K562 (cell line): ENCODE data around the gene RELA. TPM values are rescaled to one million over a fixed set of nuclear protein-coding genes. Genes with fewer than 3 reads are reported as not detected.

Experiments
- ASH1L ChIP-seq: fragments of 450-650 bp; IDR thresholded peaks from 2 replicates; pipeline ENCODE4 v1.6.1; 2018; ENCODE audit warnings: borderline replicate concordance, mild to moderate bottlenecking, low read depth; ENCODE audit not compliant: partially characterized antibody
- BCOR ChIP-seq: fragments of 450-650 bp; IDR thresholded peaks from 2 replicates; pipeline ENCODE4 v1.6.1; 2016
- COPS2 ChIP-seq: fragments of 450-650 bp; conservative IDR thresholded peaks from 2 replicates; pipeline ENCODE4 v1.6.1; 2016; ENCODE audit warnings: mild to moderate bottlenecking, moderate library complexity
- GABPA ChIP-seq: fragments of 200-800 bp; sonication (Bioruptor generic); conservative IDR thresholded peaks from 2 replicates; pipeline ENCODE4 v1.6.1; 2016; ENCODE audit warnings: low read depth, missing genetic modification characterization, missing compliant biosample characterization
- IRF2 ChIP-seq: sonication (generic); formaldehyde crosslinking; IDR thresholded peaks from 2 replicates; pipeline ENCODE4 v1.8.1; 2022; ENCODE audit warnings: mild to moderate bottlenecking, missing genetic modification reagents
- MYC ChIP-seq, 2 experiments: fragments of 250-450 bp in 1 of 2; sonication (Bioruptor Pico) in 1 of 2; IDR thresholded peaks; 2 replicates each; pipeline versions ENCODE4 v1.5.1 to v1.6.1; 2012 to 2021; ENCODE audit warnings: low read depth in 2 of 2, borderline replicate concordance in 1 of 2, improper control_type of control experiment in 1 of 2, low read length in 1 of 2, mild to moderate bottlenecking in 1 of 2, moderate library complexity in 1 of 2
- NCOA1 ChIP-seq: fragments of 450-650 bp; IDR thresholded peaks from 2 replicates; pipeline ENCODE4 v1.6.1; 2016; ENCODE audit warnings: low read depth
- SNRNP70 ChIP-seq: fragments of 200-400 bp; formaldehyde crosslinking; optimal IDR thresholded peaks from 2 replicates; pipeline ENCODE3; 2017; ENCODE audit warnings: low read depth, low read length
- ZNF197 ChIP-seq: fragments of 200-800 bp; sonication (Bioruptor generic); IDR thresholded peaks from 2 replicates; pipeline ENCODE4 v1.6.1; 2016; ENCODE audit warnings: low read depth, missing genetic modification characterization, missing compliant biosample characterization
- ZNF23 ChIP-seq: fragments of 250-450 bp; sonication (Bioruptor Pico); IDR thresholded peaks from 2 replicates; pipeline ENCODE4 v1.4.0; 2020; ENCODE audit warnings: mild to moderate bottlenecking
- ZNF282 ChIP-seq: sonication (generic); formaldehyde crosslinking; IDR thresholded peaks from 2 replicates; pipeline ENCODE4 v1.8.1; 2023; ENCODE audit warnings: missing genetic modification reagents
- ZNF444 ChIP-seq: fragments of 250-450 bp; sonication (Bioruptor Pico); IDR thresholded peaks from 2 replicates; pipeline ENCODE4 v1.4.0; 2020; ENCODE audit warnings: mild to moderate bottlenecking, moderate library complexity
- ZNF695 ChIP-seq: fragments of 450-650 bp; formaldehyde crosslinking; IDR thresholded peaks from 2 replicates; pipeline ENCODE4 v1.4.0; 2020; ENCODE audit warnings: mild to moderate bottlenecking, moderate library complexity
- polyA plus RNA-seq, 8 experiments: library from polyadenylated mRNA; depleted of rRNA in 4 of 8; stranded (reverse) in 5 of 8; unstranded in 3 of 8; fragments of >200 nt; fragmentation: Nextera tagmentation in 2 of 8; fragmentation: Illumina TruSeq in 1 of 8; extraction: Ambion mirVana in 2 of 8; extraction: Trizol in 1 of 8; gene quantifications; 2 replicates each; pipeline versions ENCODE4 v1.2.1 to v1.2.3, GENCODE V29; 2011 to 2014; ENCODE audit warnings: inconsistent platforms in 1 of 8, missing spikeins in 1 of 8
- total RNA-seq, 7 experiments: library from RNA; depleted of rRNA in 6 of 7; stranded (reverse); fragments of >200 nt in 6 of 7; fragmentation: Illumina TruSeq in 2 of 7; extraction: Trizol in 2 of 7; gene quantifications; 2 replicates each; pipeline versions ENCODE4 v1.2.1 to v1.2.3, GENCODE V29; 2011 to 2021; ENCODE audit warnings: low replicate concordance in 1 of 7
- TF ChIP-seq, protein P1 (sequence below): fragments of 450-650 bp; IDR thresholded peaks from one replicate; pipeline ENCODE4 v1.6.1; 2018; ENCODE audit warnings: mild to moderate bottlenecking, moderate library complexity; ENCODE audit not compliant: partially characterized antibody
- TF ChIP-seq, protein P2 (sequence below): sonication (generic); formaldehyde crosslinking; IDR thresholded peaks from 2 replicates; pipeline ENCODE4 v1.8.1; 2023; ENCODE audit warnings: mild to moderate bottlenecking, missing genetic modification reagents
- TF ChIP-seq, protein P3 (sequence below), 3 experiments: fragments of 200-800 bp in 1 of 3; sonication (Bioruptor generic) in 1 of 3; sonication (generic) in 1 of 3; formaldehyde crosslinking in 1 of 3; IDR thresholded peaks; 2 replicates each; pipeline versions ENCODE4 v1.6.1 to v1.8.0; 2016 to 2022; ENCODE audit warnings: mild to moderate bottlenecking in 2 of 3, missing compliant biosample characterization in 2 of 3, missing genetic modification characterization in 2 of 3, missing genetic modification reagents in 1 of 3
- TF ChIP-seq, protein P4 (sequence below): fragments of 250-450 bp; sonication (Bioruptor Pico); IDR thresholded peaks from 2 replicates; pipeline ENCODE4 v1.8.0; 2021; ENCODE audit warnings: mild to moderate bottlenecking, moderate library complexity
- TF ChIP-seq, protein P5 (sequence below): fragments of 450-650 bp; formaldehyde crosslinking; IDR thresholded peaks from 2 replicates; pipeline ENCODE4 v1.4.0; 2020; ENCODE audit warnings: mild to moderate bottlenecking, moderate library complexity

RELA gene
- total and polyA plus RNA-seq, 9 of the 15 experiments (the other 6 are each of a cell fraction or from before 2014, with no cell fraction given) = 6.0 to 67.4 (median 20.6) TPM

DNA sequence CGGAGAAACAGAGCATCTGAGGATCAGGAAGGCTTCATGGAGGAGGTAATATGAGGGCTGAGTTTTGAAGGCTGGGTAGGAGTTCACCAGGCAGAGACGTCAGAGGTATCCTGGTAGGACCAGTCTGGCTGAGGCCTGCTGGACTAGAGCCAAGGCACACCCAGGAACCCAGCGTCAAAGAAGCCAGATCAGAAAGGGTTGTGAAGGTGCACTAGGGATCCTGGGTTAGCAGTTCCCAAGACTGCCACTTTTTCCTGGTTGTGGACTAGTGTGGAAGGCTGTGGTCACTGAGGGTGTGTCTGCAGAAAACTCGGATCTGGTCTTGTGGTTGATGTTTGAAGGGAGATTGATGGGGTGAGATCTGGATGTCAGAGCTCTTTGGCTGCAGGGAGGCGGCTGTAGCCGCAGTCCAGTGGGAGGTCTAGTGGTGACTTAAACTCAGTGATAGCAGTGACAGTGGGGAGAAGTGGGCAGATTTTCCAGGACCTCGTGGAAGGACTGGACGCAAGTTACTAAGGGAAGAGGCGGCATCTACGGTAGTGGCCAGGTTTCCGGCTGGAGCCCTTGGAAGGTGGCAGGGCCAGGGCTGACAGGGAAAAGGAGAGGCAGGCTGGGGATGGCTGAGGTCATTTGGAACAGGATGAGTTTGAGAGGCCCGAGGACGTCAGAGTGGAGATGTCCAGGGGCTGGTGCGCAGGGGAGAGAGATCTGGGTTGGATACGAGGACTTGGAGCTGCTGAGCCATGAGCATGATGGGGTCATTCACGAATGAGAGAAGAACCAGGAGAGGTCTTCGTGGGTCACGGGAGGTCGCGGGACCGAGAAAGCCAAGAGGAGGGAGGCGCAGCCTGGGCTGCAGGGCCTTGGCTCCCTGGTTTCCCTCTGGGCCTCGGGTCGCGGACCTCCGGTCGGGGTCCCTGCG is 10.9 kb downstream of the RELA start (continued):
- TF ChIP-seq MYC (IDR thresholded peaks at IDR 0.05; ENCODE audit: low read depth, low read length) = no peak
- no peak for TF ChIP-seq MYC (CRISPR knock-in tag; IDR thresholded peaks at IDR 0.05; ENCODE audit: borderline replicate concordance, low read depth)
- no peak for TF ChIP-seq IRF2
- no peak for TF ChIP-seq COPS2
- TF ChIP-seq, protein P1, sequence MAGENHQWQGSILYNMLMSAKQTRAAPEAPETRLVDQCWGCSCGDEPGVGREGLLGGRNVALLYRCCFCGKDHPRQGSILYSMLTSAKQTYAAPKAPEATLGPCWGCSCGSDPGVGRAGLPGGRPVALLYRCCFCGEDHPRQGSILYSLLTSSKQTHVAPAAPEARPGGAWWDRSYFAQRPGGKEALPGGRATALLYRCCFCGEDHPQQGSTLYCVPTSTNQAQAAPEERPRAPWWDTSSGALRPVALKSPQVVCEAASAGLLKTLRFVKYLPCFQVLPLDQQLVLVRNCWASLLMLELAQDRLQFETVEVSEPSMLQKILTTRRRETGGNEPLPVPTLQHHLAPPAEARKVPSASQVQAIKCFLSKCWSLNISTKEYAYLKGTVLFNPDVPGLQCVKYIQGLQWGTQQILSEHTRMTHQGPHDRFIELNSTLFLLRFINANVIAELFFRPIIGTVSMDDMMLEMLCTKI = no peak
- TF ChIP-seq ZNF23 (CRISPR knock-in tag) = no peak
- no peak for TF ChIP-seq ASH1L
- no peak for TF ChIP-seq SNRNP70
- no peak for TF ChIP-seq ZNF695 (CRISPR knock-in tag)
- TF ChIP-seq, protein P2, sequence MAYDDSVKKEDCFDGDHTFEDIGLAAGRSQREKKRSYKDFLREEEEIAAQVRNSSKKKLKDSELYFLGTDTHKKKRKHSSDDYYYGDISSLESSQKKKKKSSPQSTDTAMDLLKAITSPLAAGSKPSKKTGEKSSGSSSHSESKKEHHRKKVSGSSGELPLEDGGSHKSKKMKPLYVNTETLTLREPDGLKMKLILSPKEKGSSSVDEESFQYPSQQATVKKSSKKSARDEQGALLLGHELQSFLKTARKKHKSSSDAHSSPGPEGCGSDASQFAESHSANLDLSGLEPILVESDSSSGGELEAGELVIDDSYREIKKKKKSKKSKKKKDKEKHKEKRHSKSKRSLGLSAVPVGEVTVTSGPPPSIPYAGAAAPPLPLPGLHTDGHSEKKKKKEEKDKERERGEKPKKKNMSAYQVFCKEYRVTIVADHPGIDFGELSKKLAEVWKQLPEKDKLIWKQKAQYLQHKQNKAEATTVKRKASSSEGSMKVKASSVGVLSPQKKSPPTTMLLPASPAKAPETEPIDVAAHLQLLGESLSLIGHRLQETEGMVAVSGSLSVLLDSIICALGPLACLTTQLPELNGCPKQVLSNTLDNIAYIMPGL (CRISPR knock-in tag) = no peak
- no peak for TF ChIP-seq GABPA
- TF ChIP-seq, protein P3, sequence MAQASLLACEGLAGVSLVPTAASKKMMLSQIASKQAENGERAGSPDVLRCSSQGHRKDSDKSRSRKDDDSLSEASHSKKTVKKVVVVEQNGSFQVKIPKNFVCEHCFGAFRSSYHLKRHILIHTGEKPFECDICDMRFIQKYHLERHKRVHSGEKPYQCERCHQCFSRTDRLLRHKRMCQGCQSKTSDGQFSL (CRISPR knock-in tag; IDR thresholded peaks at IDR 0.05) = no peak
- TF ChIP-seq, protein P3 (tag; IDR thresholded peaks at IDR 0.05) = no peak
- TF ChIP-seq, protein P4, sequence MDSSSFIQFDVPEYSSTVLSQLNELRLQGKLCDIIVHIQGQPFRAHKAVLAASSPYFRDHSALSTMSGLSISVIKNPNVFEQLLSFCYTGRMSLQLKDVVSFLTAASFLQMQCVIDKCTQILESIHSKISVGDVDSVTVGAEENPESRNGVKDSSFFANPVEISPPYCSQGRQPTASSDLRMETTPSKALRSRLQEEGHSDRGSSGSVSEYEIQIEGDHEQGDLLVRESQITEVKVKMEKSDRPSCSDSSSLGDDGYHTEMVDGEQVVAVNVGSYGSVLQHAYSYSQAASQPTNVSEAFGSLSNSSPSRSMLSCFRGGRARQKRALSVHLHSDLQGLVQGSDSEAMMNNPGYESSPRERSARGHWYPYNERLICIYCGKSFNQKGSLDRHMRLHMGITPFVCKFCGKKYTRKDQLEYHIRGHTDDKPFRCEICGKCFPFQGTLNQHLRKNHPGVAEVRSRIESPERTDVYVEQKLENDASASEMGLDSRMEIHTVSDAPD = no peak
- peak; percentile 61; the same call in 1 of the 2 replicates for TF ChIP-seq ZNF282
- TF ChIP-seq, protein P5, sequence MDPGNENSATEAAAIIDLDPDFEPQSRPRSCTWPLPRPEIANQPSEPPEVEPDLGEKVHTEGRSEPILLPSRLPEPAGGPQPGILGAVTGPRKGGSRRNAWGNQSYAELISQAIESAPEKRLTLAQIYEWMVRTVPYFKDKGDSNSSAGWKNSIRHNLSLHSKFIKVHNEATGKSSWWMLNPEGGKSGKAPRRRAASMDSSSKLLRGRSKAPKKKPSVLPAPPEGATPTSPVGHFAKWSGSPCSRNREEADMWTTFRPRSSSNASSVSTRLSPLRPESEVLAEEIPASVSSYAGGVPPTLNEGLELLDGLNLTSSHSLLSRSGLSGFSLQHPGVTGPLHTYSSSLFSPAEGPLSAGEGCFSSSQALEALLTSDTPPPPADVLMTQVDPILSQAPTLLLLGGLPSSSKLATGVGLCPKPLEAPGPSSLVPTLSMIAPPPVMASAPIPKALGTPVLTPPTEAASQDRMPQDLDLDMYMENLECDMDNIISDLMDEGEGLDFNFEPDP (CRISPR knock-in tag) = no peak
- no peak for TF ChIP-seq NCOA1
- TF ChIP-seq BCOR = 0 out of 2 replicates have a peak, but pooled peaks have one; percentile 28
- no peak for TF ChIP-seq ZNF197 (CRISPR knock-in tag)
- TF ChIP-seq ZNF444 (CRISPR knock-in tag) = no peak
